ENCODE data around the gene TAAR2. TPM values are rescaled to one million over a fixed set of nuclear protein-coding genes. Genes with fewer than 3 reads are reported as not detected.

Gene TAAR2
- total RNA-seq, result not detected
- long read RNA-seq, result 0 reads

DNA sequence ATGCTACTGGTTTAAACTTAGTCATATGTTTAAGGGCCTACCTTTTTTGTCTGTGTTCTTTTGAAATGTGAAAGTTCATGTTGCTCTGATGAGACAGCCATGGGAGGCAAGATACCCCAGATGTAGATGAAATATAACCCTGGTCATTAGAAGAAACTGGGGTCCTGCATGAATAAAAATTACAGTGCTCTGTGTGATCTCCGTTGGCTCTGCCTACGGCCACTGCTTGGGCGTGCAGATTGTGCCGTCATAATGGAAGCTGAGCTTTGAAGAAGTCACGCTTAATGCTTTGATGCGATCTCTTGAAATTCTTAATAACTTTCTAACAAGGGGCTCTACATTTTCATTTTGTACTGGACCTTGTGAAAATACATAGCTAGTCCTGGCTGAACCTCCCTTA, at the start of gene TAAR2:
TSS of gene TAAR2 (minus strand) at position 101 of the 400 bp plus-strand sequence. CDS start at position 101, 0 bp downstream.
- H3K36me3 ChIP-seq, result no peaks in the 10 kb centered on the region
- no peak for TF ChIP-seq CTCF (IDR thresholded peaks at IDR 0.05)

GRCh38 chr6:132673376-132674094, 49.5 kb upstream of the TAAR2 start:
- intact Hi-C loops (cut with DNase I), result no loop called here
- no peaks in the 10 kb centered on the region for H3K9me3 ChIP-seq

More for the DNA sequence above, at the start of gene TAAR2:
- no peak within 1 kb of the TSS for H3K4me3 ChIP-seq
- H3K27ac ChIP-seq, result no peak within 1 kb of the TSS
- no peaks in the 10 kb centered on the region for H3K9me3 ChIP-seq
- intact Hi-C loops (cut with DNase I), result no loop called here
- DNase-seq, result no peak
- H3K27me3 ChIP-seq, result peaks cover 6% of the 10 kb centered on the region
- no peaks in the 10 kb centered on the region for H3K4me1 ChIP-seq
- no peak for ATAC-seq

GRCh38 chr6:132671295-132671694, 47.2 kb upstream of the TAAR2 start:
- no peak for DNase-seq
- no peaks in the 10 kb centered on the region for H3K27me3 ChIP-seq
- no peak overlapping the region for H3K27ac ChIP-seq
- no peak for ATAC-seq
- TF ChIP-seq CTCF (IDR thresholded peaks at IDR 0.05), result no peak
- intact Hi-C loops (cut with DNase I), result no loop called here
- no peaks in the 10 kb centered on the region for H3K4me1 ChIP-seq
- H3K4me3 ChIP-seq, result no peak overlapping the region
- no peaks in the 10 kb centered on the region for H3K36me3 ChIP-seq
- H3K9me3 ChIP-seq, result no peaks in the 10 kb centered on the region

More at GRCh38 chr6:132673376-132674094, 49.5 kb upstream of the TAAR2 start:
- Histone ChIP-seq H3K4me3 (no peak overlapping the region), H3K27ac (no peak overlapping the region), H3K4me1 (no peaks in the 10 kb centered on the region), H3K27me3 (no peaks in the 10 kb centered on the region), H3K36me3 (no peaks in the 10 kb centered on the region)
- ATAC-seq (no peak), DNase-seq (no peak)
- no peak for TF ChIP-seq CTCF (IDR thresholded peaks at IDR 0.05)

DNA sequence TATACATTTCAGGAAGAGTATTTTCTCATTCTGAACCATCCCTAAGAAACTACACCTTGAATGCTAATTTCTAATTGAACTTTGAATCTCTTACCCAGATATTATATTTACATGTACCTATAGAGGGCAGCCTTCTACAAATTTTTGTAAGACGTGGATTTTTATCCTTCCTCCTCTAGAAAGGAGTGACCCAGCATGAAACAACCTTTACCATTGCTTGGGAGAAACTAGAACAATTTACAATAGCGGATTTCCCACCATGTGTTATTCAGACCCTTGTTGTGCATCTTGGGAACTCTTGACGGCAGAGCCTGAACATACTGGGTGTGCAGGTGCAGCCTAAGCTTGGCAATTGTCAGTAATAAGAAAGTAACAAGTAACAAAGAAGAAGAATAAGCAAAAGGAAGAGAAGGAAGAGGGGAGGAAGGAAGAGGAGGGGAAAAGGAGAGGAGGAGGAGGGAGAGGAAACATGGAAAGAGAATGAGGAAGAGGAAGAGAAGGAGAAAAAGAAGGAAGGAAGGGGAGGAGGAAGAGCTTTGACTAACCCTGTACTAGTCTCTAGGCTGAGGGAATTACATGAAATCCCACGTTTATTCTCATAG, 45.7 kb upstream of the TAAR2 start:
- no peak for DNase-seq
- intact Hi-C loops (cut with DNase I), result no loop called here

DNA sequence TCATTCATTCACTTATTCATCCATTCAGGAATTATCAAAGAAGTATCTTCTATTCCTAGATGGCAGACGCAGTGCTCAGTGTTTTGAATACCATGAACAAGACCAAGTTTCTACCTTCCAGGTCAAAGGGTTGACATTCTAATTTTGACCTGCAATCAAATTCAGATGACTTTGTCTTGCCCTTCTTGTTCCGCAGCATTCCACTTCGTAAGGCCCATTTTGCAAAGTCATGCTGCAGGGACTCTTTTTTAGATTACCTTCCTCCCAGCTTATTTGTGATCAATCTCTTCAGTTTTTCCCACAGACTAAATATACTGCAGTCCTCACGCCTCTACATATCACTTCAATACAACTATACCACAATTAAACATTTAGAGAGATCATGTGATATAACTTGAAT, 42.0 kb upstream of the TAAR2 start:
- ATAC-seq (no peak), DNase-seq (no peak)
- no peak overlapping the region for H3K4me3 ChIP-seq
- no peaks in the 10 kb centered on the region for H3K36me3 ChIP-seq
- H3K27me3 ChIP-seq, result no peaks in the 10 kb centered on the region
- H3K4me1 ChIP-seq, result no peaks in the 10 kb centered on the region
- TF ChIP-seq CTCF (IDR thresholded peaks at IDR 0.05), result no peak
- no peak overlapping the region for H3K27ac ChIP-seq
- H3K9me3 ChIP-seq, result no peaks in the 10 kb centered on the region
- intact Hi-C loops (cut with DNase I), result no loop called here

More for the DNA sequence above, 45.7 kb upstream of the TAAR2 start:
- peak; percentile 62 for TF ChIP-seq CTCF (IDR thresholded peaks at IDR 0.05)
- ATAC-seq, result peak; percentile 90
- Histone ChIP-seq H3K27me3 (no peaks in the 10 kb centered on the region), H3K4me1 (no peaks in the 10 kb centered on the region), H3K36me3 (no peaks in the 10 kb centered on the region), H3K27ac (no peak overlapping the region), H3K4me3 (no peak overlapping the region), H3K9me3 (no peaks in the 10 kb centered on the region)
